HG03159 (cell line): ENCODE data around the gene HNF4A.
"Not testable (repeated sequence)": the region's sequence is repeated elsewhere in the genome, so short reads cannot be mapped to it uniquely, and the experiment has no call there.

Experiments used
- ATAC-seq: cut with Tn5 transposase; IDR thresholded peaks from one replicate; pipeline ENCODE4 v1.9.1; 2021; ENCODE audit warnings: mild to moderate bottlenecking, moderate library complexity; ENCODE audit not compliant: unreplicated experiment

The HNF4A gene

DNA sequence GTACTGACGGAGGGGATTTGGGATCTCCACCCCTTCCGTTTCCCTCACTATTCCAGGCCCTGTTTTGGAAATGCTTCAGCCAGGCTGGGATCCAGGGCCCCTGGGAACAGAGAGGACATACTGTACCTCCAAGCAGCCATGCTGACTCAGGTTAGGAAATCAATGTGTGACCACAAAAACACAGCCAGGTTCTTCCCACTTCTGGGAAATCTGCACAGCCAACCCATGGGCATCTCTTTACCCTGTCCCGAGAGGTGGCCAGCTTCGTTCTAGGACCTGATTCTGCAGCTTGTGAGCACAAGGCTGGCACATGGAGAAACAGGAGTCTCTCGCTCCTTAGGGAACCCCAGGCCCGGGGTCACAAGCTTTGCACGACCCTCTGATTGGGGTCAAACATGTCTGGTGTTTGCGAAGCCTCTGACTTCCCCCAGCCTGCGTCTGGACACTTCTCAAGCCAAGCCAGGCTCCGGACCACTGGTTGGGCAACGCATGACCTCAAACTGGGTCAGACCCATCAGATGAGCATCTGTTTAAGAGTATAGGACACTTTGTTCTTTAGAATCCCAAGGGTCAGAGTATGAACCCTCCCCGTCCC, 111.9 kb downstream of the HNF4A start:
- no peak for ATAC-seq

GRCh38 chr20:44468044-44468782, 112.7 kb downstream of the HNF4A start:
- ATAC-seq, result no peak

- ATAC-seq, result no peak
Measured at GRCh38 chr20:44470327-44470726, 114.8 kb downstream of the HNF4A start.

DNA sequence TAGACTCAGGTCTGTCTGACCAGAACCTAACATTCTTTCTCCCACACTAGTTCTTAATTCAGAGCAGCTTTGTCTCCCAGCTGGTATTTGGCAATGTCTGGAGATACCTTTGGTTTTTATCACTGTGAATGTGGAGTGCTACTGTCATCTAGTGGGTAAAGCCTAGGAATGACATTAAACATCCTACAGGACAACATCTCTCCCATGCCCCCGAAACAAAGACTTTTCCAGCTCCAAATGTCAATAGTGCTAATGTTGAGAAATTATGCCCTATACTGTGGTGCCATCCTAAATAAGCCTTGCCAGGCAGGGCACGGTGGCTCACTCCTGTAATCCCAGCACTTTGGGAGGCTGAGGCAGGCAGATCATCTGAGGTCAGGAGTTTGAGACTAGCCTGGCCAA, 116.0 kb downstream of the HNF4A start:
- no peak for ATAC-seq

GRCh38 chr20:44472283-44472682, 116.8 kb downstream of the HNF4A start:
- ATAC-seq, result not testable (repeated sequence)

GRCh38 chr20:44475372-44475693, 119.8 kb downstream of the HNF4A start:
- no peak for ATAC-seq

GRCh38 chr20:44475694-44476560, 120.4 kb downstream of the HNF4A start, which contains the start of gene TTPAL:
TSS of gene TTPAL (plus strand) at chr20:44475874. CDS start at chr20:44480000, 4,126 bp downstream.
- peak; percentile 96 for ATAC-seq

DNA sequence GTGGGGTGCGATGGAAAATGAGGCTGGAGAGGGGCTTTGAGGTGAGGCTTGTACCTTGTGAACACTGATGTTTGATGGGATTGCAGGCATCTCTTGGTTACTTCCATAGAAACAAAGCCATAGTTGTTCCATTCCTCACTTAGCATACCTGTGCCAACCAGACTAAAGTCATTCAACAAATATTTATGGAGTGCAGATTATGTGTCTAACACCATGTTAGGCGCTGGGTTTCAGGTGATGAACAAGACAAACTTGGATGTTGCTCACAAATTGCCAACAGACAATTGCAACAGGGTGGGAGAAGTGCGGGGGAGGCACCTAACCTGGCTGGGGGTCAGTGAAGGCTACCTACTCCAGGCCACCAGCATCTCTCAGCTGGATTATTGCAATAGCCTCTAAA, 121.7 kb downstream of the HNF4A start:
- no peak for ATAC-seq

DNA sequence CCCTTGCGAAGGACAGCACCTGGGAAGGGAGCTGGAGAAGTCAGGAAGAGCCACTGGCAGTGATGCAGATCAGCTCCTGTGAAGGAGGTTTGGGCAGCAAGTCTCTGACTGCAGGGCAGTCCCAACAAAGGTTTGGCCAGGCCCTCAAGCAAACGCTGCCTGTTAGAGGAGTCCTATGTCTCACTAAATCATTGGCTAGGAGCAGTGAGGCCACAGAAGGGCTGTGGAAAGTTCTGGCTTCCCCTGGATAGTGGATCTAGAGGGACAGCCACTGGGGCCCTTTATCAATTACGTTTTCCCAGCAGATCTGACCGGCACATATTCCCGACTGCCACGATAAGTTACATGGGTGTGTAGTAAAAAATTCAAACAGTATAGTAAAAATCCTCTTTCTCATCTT, 122.7 kb downstream of the HNF4A start:
- no peak for ATAC-seq

GRCh38 chr20:44479643-44480042, 124.1 kb downstream of the HNF4A start:
- no peak for ATAC-seq

DNA sequence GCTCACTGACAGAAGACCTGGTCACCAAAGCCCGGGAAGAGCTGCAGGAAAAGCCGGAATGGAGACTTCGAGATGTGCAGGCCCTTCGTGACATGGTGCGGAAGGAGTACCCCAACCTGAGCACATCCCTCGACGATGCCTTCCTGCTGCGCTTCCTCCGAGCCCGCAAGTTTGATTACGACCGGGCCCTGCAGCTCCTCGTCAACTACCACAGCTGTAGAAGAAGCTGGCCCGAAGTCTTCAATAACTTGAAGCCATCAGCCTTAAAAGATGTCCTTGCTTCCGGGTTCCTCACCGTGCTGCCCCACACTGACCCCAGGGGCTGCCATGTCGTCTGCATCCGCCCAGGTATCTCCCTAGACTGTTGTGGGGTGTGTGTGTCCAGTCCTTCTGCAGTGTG, 124.6 kb downstream of the HNF4A start:
- ATAC-seq, result no peak

- ATAC-seq, result no peak
Measured at GRCh38 chr20:44481719-44482416, 126.4 kb downstream of the HNF4A start.

GRCh38 chr20:44483112-44483511, 127.6 kb downstream of the HNF4A start:
- ATAC-seq, result no peak
